Measurements from ENCODE around the gene TTC13. TPM values are rescaled to one million over a fixed set of nuclear protein-coding genes. Genes with fewer than 3 reads are reported as not detected.
"Not testable (repeated sequence)": the region's sequence is repeated elsewhere in the genome, so short reads cannot be mapped to it uniquely, and the experiment has no call there.

The TTC13 gene
- total and polyA plus RNA-seq, 12 donors = 6.6 to 20.7 (median 10.7) TPM

GRCh38 chr1:231013391-231014015 lies 34.8 kb upstream of the TTC13 start:
- TF ChIP-seq CTCF (IDR thresholded peaks at IDR 0.05) = no peak
- TF ChIP-seq POLR2A (IDR thresholded peaks at IDR 0.05) = no peak
- 83 to 91% (median 86%) methylated on average over 3 of the region's 3 CpGs for WGBS, 4 donors
- H3K9me3 ChIP-seq (replicated peaks in 1 of 3) = no peaks in the 10 kb centered on the region
- no peak overlapping the region for H3K27ac ChIP-seq
- no peak overlapping the region for H3K4me3 ChIP-seq
- H3K4me1 ChIP-seq (replicated peaks in 1 of 2) = no peaks in the 10 kb centered on the region
- no peak for DNase-seq
- intact Hi-C loops (cut with DNase I) = no loop called here
- no peaks in the 10 kb centered on the region for H3K36me3 ChIP-seq (replicated peaks in 1 of 2)
- H3K27me3 ChIP-seq = no peaks in the 10 kb centered on the region

- 86 to 100% (median 97%) methylated on average over 5 of the region's 5 CpGs for WGBS, 4 donors
- Histone ChIP-seq H3K9me3 (replicated peaks in 1 of 3) (peaks cover 0 to 8% (median 0%) of the 10 kb centered on the region in 3 donors), H3K36me3 (replicated peaks in 1 of 2) (no peaks in the 10 kb centered on the region), H3K4me3 (no peak overlapping the region), H3K4me1 (replicated peaks in 1 of 2) (no peaks in the 10 kb centered on the region), H3K27ac (no peak overlapping the region), H3K27me3 (no peaks in the 10 kb centered on the region)
- intact Hi-C loops (cut with DNase I) = no loop called here
- no peak for DNase-seq
- TF ChIP-seq POLR2A (IDR thresholded peaks at IDR 0.05) (no peak), CTCF (IDR thresholded peaks at IDR 0.05) (no peak)
Observed at GRCh38 chr1:231011963-231012362, 33.3 kb upstream of the TTC13 start.

GRCh38 chr1:231011360-231011759 lies 32.7 kb upstream of the TTC13 start:
- intact Hi-C loops (cut with DNase I) = no loop called here
- TF ChIP-seq POLR2A (IDR thresholded peaks at IDR 0.05) (no peak), CTCF (IDR thresholded peaks at IDR 0.05) (no peak)
- Histone ChIP-seq H3K4me3 (no peak overlapping the region), H3K27ac (no peak overlapping the region), H3K4me1 (replicated peaks in 1 of 2) (no peaks in the 10 kb centered on the region), H3K36me3 (replicated peaks in 1 of 2) (no peaks in the 10 kb centered on the region), H3K27me3 (no peaks in the 10 kb centered on the region), H3K9me3 (replicated peaks in 1 of 3) (peaks cover 0 to 9% (median 0%) of the 10 kb centered on the region in 3 donors)
- 84 to 99% (median 90%) methylated on average over 2 of the region's 2 CpGs for WGBS, 4 donors
- no peak for DNase-seq

- H3K27me3 ChIP-seq; DNase-seq; intact Hi-C loops (cut with DNase I); H3K36me3 ChIP-seq (replicated peaks in 1 of 2); H3K4me3 ChIP-seq; H3K27ac ChIP-seq; H3K9me3 ChIP-seq (replicated peaks in 1 of 3); H3K4me1 ChIP-seq (replicated peaks in 1 of 2): not testable (repeated sequence)
- 43 to 66% (median 48%) methylated on average over 1 of the region's 1 CpG for WGBS, 4 donors
Observed at GRCh38 chr1:231007535-231007934, 28.9 kb upstream of the TTC13 start.

- no peak for DNase-seq
- H3K9me3 ChIP-seq (replicated peaks in 1 of 3) = peaks cover 0 to 6% (median 1%) of the 10 kb centered on the region in 3 donors
- intact Hi-C loops (cut with DNase I) = no loop called here
- H3K27me3 ChIP-seq = no peaks in the 10 kb centered on the region
- H3K27ac ChIP-seq = no peak overlapping the region
- peaks cover 0 to 42% of the 10 kb centered on the region in 2 donors for H3K36me3 ChIP-seq (replicated peaks in 1 of 2)
- no peak for TF ChIP-seq POLR2A (IDR thresholded peaks at IDR 0.05)
- no peak overlapping the region for H3K4me3 ChIP-seq
- no peaks in the 10 kb centered on the region for H3K4me1 ChIP-seq (replicated peaks in 1 of 2)
Observed at GRCh38 chr1:231001892-231002291, 23.2 kb upstream of the TTC13 start.

Measured in adrenal gland (tissue), 12 donors.